HepG2 (cell line): ENCODE results near the gene ARL3. TPM values are rescaled to one million over a fixed set of nuclear protein-coding genes. Genes with fewer than 3 reads are reported as not detected.

ENCODE experiments used
- ATAC-seq: fragments of 200-7000 bp; cut with Tn5 transposase; 3 replicates; pipeline ENCODE4 v1.9.1; 2020; ENCODE audit warnings: mild to moderate bottlenecking, moderate library complexity
- BruUV-seq: library from RNA; stranded (reverse); fragments of 400-500 nt; replicated peaks from 2 replicates; lab custom pipeline; 2021; lab: Mats Ljungman, UMichigan
- CTCF ChIA-PET: fragments of 300-600 bp; formaldehyde crosslinking; extraction: SDS; loops from one replicate; lab custom pipeline; 2021; ENCODE audit warnings: low total read pairs, inconsistent platforms, low intra/inter-chr PET ratio; lab: Yijun Ruan, JAX
- POLR2A ChIA-PET: fragments of 350-600 bp; sonication (Branson Sonifier 250); formaldehyde crosslinking; loops from one replicate; lab custom pipeline; 2020; ENCODE audit warnings: antibody characterized with exemption, inconsistent platforms; lab: Yijun Ruan, JAX
- DNase-seq: peaks from one replicate; pipeline ENCODE4 v3.0.0-alpha.2; 2015; ENCODE audit warnings: low spot score
- FAIRE-seq: peaks from 3 replicates; lab custom pipeline; 2011; peaks lifted over from hg19 to GRCh38; lab: Jason Lieb, UNC
- H2AFZ ChIP-seq: one replicate; pipeline ENCODE4 v1.6.1; 2011; ENCODE audit warnings: low read length, inconsistent platforms
- H3K27ac ChIP-seq: fragments of 300-600 bp; 3 replicates; pipeline ENCODE4 v1.8.0; 2011; ENCODE audit warnings: mixed run types, mild to moderate bottlenecking, mixed read lengths, low read length, inconsistent platforms; ENCODE audit not compliant: insufficient read depth; ENCODE audit errors: extremely low read length
- H3K27me3 ChIP-seq, 2 experiments: fragments of 200-600 bp in 1 of 2; 2 replicates in 1 of 2; 3 replicates in 1 of 2; pipeline versions ENCODE4 v1.6.0 to v1.8.0; 2011; ENCODE audit warnings: low read length in 2 of 2, mild to moderate bottlenecking in 2 of 2, moderate library complexity in 2 of 2, inconsistent platforms in 1 of 2; ENCODE audit not compliant: insufficient read depth in 2 of 2, control insufficient read depth in 1 of 2
- H3K36me3 ChIP-seq, 2 experiments: fragments of 200-600 bp in 1 of 2; replicated peaks in 1 of 2; 2 replicates in 1 of 2; 3 replicates in 1 of 2; pipeline versions ENCODE4 v1.5.1 to v1.8.0; 2011; ENCODE audit warnings: low read length in 2 of 2, inconsistent platforms in 1 of 2; ENCODE audit not compliant: insufficient read depth in 2 of 2, control insufficient read depth in 1 of 2
- H3K4me1 ChIP-seq: 2 replicates; pipeline ENCODE4 v1.5.1; 2012; ENCODE audit warnings: low read length, inconsistent platforms; ENCODE audit not compliant: insufficient read depth
- H3K4me2 ChIP-seq: 2 replicates; pipeline ENCODE4 v1.6.0; 2011; ENCODE audit warnings: low read depth, low read length, inconsistent platforms
- H3K4me3 ChIP-seq, 3 experiments: fragments of 200-600 bp in 1 of 3; sonication (generic), shearing (Covaris generic) in 1 of 3; replicated peaks in 1 of 3; 2 replicates each; pipeline ENCODE4 v1.5.1; 2011 to 2016; ENCODE audit warnings: low read length in 3 of 3, inconsistent platforms in 2 of 3, low read depth in 2 of 3, mild to moderate bottlenecking in 2 of 3, control low read depth in 1 of 3, mixed read lengths in 1 of 3; ENCODE audit not compliant: insufficient read depth in 1 of 3
- H3K79me2 ChIP-seq: one replicate; pipeline ENCODE4 v1.6.1; 2011; ENCODE audit warnings: low read length, inconsistent platforms; ENCODE audit not compliant: insufficient read depth
- H3K9ac ChIP-seq: 2 replicates; pipeline ENCODE4 v1.6.0; 2011; ENCODE audit warnings: mild to moderate bottlenecking, low read depth, low read length, inconsistent platforms; ENCODE audit not compliant: insufficient read depth
- H3K9me3 ChIP-seq: 2 replicates; pipeline ENCODE4 v1.5.1; 2012; ENCODE audit warnings: mild to moderate bottlenecking, low read length
- H4K20me1 ChIP-seq: 2 replicates; pipeline ENCODE4 v1.6.0; 2011; ENCODE audit warnings: inconsistent platforms, mild to moderate bottlenecking, low read length, moderate library complexity; ENCODE audit not compliant: insufficient read depth
- CBX2 ChIP-seq, 2 experiments: fragments of 200-600 bp in 1 of 2; sonication (generic); formaldehyde crosslinking in 1 of 2; IDR thresholded peaks; 2 replicates each; pipeline versions ENCODE4 v1.7.0 to v1.8.1; 2018 to 2022; ENCODE audit warnings: low read depth in 2 of 2, low read length in 1 of 2, mild to moderate bottlenecking in 1 of 2, missing genetic modification reagents in 1 of 2
- JUND ChIP-seq: sonication (generic); formaldehyde crosslinking; IDR thresholded peaks from 2 replicates; pipeline ENCODE4 v1.8.0; 2022; ENCODE audit warnings: mild to moderate bottlenecking, missing genetic modification reagents
- MYC ChIP-seq: sonication (generic); formaldehyde crosslinking; IDR thresholded peaks from 2 replicates; pipeline ENCODE4 v1.9.0; 2021; ENCODE audit warnings: missing genetic modification reagents, borderline replicate concordance
- NONO ChIP-seq, 2 experiments: fragments of 450-650 bp in 1 of 2; sonication (generic) in 1 of 2; formaldehyde crosslinking in 1 of 2; IDR thresholded peaks in 1 of 2; conservative IDR thresholded peaks in 1 of 2; 2 replicates each; pipeline versions ENCODE4 v1.6.1 to v1.8.0; 2017 to 2022; ENCODE audit warnings: mild to moderate bottlenecking in 1 of 2, missing genetic modification reagents in 1 of 2, moderate library complexity in 1 of 2
- POLR2AphosphoS5 ChIP-seq: IDR thresholded peaks from 2 replicates; pipeline ENCODE4 v1.6.1; 2012; ENCODE audit warnings: low read depth, low read length
- TMF1 ChIP-seq: sonication (generic); formaldehyde crosslinking; IDR thresholded peaks from 2 replicates; pipeline ENCODE4 v1.8.1; 2022; ENCODE audit warnings: low read depth, missing genetic modification reagents
- ZNF10 ChIP-seq: sonication (generic); formaldehyde crosslinking; IDR thresholded peaks from 2 replicates; pipeline ENCODE4 v1.4.0; 2020; ENCODE audit warnings: mild to moderate bottlenecking, low read depth, missing genetic modification reagents, borderline replicate concordance
- WGBS: methylation state at CpG from one replicate; pipeline ENCODE4 v1.1.6; 2017; ENCODE audit warnings: low lambda C conversion rate; 5-methylcytosine and 5-hydroxymethylcytosine counted together
- in situ Hi-C: cut with HindIII; loops from 2 replicates; pipeline ENCODE4 v1.10.0; 2017; ENCODE audit warnings: low pct_unique_long_range_greater_than_20kb; ENCODE audit not compliant: extremely low pct_ligation_motif_present
- intact Hi-C: fragments of 100-400 bp; cut with micrococcal nuclease; formaldehyde crosslinking; loops from one replicate; pipeline ENCODE4 v1.10.0; 2022; ENCODE audit not compliant: unreplicated experiment
- polyA plus RNA-seq, 8 experiments: library from polyadenylated mRNA; depleted of rRNA in 3 of 8; stranded (reverse) in 7 of 8; unstranded in 1 of 8; fragments of >200 nt; fragmentation: Illumina TruSeq in 4 of 8; extraction: Trizol in 4 of 8; gene quantifications; 2 replicates each; pipeline versions ENCODE4 v1.2.1 to v1.2.3, GENCODE V29; 2011 to 2016; ENCODE audit warnings: low read depth in 4 of 8, missing spikeins in 1 of 8, mixed read lengths in 1 of 8; ENCODE audit not compliant: insufficient read depth in 1 of 8
- total RNA-seq, 5 experiments: library from RNA; depleted of rRNA; stranded (reverse); fragments of >200 nt; fragmentation: Illumina TruSeq; extraction: Trizol; gene quantifications; 2 replicates each; pipeline ENCODE4 v1.2.3, GENCODE V29; 2016; ENCODE audit warnings: low read depth in 1 of 5
- TF ChIP-seq, protein P1 (sequence below): IDR thresholded peaks from 2 replicates; pipeline ENCODE4 v1.4.0; 2020; ENCODE audit warnings: mild to moderate bottlenecking, missing genetic modification reagents
- TF ChIP-seq, protein P2 (sequence below): sonication (generic); formaldehyde crosslinking; conservative IDR thresholded peaks from 2 replicates; pipeline ENCODE4 v1.4.0; 2020; ENCODE audit warnings: missing genetic modification reagents
- TF ChIP-seq, protein P3 (sequence below): sonication (generic); formaldehyde crosslinking; IDR thresholded peaks from 2 replicates; pipeline ENCODE4 v1.5.0; 2020; ENCODE audit warnings: mild to moderate bottlenecking, missing genetic modification reagents
- TF ChIP-seq, protein P4 (sequence below): sonication (generic); IDR thresholded peaks from 2 replicates; pipeline ENCODE4 v1.6.1; 2016; ENCODE audit warnings: low read depth, borderline replicate concordance

ARL3 gene
- total and polyA plus RNA-seq, 2 of the 13 experiments (the other 11 are each of a cell fraction or from before 2014, with no cell fraction given): 5.2 to 6.6 TPM

DNA sequence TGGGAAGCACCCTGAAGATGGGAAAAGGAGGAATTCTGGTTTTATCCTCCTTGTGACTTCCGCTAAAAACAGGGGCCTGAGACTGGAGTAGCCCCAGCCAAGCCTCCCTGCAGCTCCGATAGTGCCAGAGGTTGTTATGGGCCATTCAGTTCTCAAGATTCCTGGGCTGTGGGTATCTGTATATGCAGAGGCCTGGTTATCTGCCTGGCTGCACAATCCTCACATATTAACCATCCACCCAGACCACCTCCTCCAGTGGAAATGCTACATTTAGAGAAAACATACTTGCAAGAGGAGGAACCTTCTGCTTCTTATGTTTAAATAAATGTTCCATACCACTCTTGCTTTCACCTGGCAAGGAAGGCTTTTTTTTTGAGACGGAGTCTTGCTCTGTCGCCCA lies 34.6 kb downstream of the ARL3 start:
- in situ Hi-C loops: loop anchor here (5.0 kb wide), 1 partner anchor 33 kb away; the partner anchor contains the start of genes ARL3 and SFXN2
- Histone ChIP-seq H3K4me3 (no peak overlapping the region), H3K36me3 (no peaks in the 10 kb centered on the region), H3K27ac (no peak overlapping the region), H3K4me1 (peaks cover 49% of the 10 kb centered on the region), H3K4me2 (no peak overlapping the region), H3K9me3 (no peaks in the 10 kb centered on the region), H4K20me1 (no peaks in the 10 kb centered on the region), H3K9ac (no peak overlapping the region), H3K27me3 (no peaks in the 10 kb centered on the region), H3K79me2 (no peaks in the 10 kb centered on the region), H2AFZ (no peak overlapping the region)
- FAIRE-seq: no peak
- intact Hi-C loops: loop anchor here (2.0 to 5.0 kb wide), 2 partner anchors 33 to 177 kb away; partner anchors contain the start of genes ACTR1A and SUFU
- 95% methylated on average over 4 of the region's 4 CpGs for WGBS
- BruUV-seq: no TSS peak
- no peak for TF ChIP-seq ZNF10 (CRISPR knock-in tag)
- TF ChIP-seq, protein P1, sequence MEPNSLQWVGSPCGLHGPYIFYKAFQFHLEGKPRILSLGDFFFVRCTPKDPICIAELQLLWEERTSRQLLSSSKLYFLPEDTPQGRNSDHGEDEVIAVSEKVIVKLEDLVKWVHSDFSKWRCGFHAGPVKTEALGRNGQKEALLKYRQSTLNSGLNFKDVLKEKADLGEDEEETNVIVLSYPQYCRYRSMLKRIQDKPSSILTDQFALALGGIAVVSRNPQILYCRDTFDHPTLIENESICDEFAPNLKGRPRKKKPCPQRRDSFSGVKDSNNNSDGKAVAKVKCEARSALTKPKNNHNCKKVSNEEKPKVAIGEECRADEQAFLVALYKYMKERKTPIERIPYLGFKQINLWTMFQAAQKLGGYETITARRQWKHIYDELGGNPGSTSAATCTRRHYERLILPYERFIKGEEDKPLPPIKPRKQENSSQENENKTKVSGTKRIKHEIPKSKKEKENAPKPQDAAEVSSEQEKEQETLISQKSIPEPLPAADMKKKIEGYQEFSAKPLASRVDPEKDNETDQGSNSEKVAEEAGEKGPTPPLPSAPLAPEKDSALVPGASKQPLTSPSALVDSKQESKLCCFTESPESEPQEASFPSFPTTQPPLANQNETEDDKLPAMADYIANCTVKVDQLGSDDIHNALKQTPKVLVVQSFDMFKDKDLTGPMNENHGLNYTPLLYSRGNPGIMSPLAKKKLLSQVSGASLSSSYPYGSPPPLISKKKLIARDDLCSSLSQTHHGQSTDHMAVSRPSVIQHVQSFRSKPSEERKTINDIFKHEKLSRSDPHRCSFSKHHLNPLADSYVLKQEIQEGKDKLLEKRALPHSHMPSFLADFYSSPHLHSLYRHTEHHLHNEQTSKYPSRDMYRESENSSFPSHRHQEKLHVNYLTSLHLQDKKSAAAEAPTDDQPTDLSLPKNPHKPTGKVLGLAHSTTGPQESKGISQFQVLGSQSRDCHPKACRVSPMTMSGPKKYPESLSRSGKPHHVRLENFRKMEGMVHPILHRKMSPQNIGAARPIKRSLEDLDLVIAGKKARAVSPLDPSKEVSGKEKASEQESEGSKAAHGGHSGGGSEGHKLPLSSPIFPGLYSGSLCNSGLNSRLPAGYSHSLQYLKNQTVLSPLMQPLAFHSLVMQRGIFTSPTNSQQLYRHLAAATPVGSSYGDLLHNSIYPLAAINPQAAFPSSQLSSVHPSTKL (CRISPR knock-in tag): no peak
- no peak for TF ChIP-seq NONO (IDR thresholded peaks at IDR 0.05)
- TF ChIP-seq NONO (CRISPR knock-in tag; conservative IDR thresholded peaks at IDR 0.05): no peak
- TF ChIP-seq, protein P2, sequence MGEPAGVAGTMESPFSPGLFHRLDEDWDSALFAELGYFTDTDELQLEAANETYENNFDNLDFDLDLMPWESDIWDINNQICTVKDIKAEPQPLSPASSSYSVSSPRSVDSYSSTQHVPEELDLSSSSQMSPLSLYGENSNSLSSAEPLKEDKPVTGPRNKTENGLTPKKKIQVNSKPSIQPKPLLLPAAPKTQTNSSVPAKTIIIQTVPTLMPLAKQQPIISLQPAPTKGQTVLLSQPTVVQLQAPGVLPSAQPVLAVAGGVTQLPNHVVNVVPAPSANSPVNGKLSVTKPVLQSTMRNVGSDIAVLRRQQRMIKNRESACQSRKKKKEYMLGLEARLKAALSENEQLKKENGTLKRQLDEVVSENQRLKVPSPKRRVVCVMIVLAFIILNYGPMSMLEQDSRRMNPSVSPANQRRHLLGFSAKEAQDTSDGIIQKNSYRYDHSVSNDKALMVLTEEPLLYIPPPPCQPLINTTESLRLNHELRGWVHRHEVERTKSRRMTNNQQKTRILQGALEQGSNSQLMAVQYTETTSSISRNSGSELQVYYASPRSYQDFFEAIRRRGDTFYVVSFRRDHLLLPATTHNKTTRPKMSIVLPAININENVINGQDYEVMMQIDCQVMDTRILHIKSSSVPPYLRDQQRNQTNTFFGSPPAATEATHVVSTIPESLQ (CRISPR knock-in tag): no peak
- no peak for TF ChIP-seq CBX2 (IDR thresholded peaks at IDR 0.05; ENCODE audit: low read depth, low read length)
- no peak for TF ChIP-seq CBX2 (CRISPR knock-in tag; IDR thresholded peaks at IDR 0.05; ENCODE audit: low read depth)
- TF ChIP-seq, protein P3, sequence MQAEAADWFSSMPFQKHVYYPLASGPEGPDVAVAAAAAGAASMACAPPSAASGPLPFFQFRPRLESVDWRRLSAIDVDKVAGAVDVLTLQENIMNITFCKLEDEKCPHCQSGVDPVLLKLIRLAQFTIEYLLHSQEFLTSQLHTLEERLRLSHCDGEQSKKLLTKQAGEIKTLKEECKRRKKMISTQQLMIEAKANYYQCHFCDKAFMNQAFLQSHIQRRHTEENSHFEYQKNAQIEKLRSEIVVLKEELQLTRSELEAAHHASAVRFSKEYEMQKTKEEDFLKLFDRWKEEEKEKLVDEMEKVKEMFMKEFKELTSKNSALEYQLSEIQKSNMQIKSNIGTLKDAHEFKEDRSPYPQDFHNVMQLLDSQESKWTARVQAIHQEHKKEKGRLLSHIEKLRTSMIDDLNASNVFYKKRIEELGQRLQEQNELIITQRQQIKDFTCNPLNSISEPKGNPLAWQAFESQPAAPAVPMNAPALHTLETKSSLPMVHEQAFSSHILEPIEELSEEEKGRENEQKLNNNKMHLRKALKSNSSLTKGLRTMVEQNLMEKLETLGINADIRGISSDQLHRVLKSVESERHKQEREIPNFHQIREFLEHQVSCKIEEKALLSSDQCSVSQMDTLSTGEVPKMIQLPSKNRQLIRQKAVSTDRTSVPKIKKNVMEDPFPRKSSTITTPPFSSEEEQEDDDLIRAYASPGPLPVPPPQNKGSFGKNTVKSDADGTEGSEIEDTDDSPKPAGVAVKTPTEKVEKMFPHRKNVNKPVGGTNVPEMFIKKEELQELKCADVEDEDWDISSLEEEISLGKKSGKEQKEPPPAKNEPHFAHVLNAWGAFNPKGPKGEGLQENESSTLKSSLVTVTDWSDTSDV (CRISPR knock-in tag): no peak
- no peak for TF ChIP-seq TMF1 (CRISPR knock-in tag)
- TF ChIP-seq MYC (CRISPR knock-in tag): no peak
- TF ChIP-seq POLR2AphosphoS5: no peak
- TF ChIP-seq JUND (CRISPR knock-in tag): no peak
- TF ChIP-seq, protein P4, sequence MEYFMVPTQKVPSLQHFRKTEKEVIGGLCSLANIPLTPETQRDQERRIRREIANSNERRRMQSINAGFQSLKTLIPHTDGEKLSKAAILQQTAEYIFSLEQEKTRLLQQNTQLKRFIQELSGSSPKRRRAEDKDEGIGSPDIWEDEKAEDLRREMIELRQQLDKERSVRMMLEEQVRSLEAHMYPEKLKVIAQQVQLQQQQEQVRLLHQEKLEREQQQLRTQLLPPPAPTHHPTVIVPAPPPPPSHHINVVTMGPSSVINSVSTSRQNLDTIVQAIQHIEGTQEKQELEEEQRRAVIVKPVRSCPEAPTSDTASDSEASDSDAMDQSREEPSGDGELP: no peak
- POLR2A ChIA-PET: interaction anchor here (1.1 to 2.4 kb wide), 5 partner anchors 10 to 528 kb away, joined by 3 to 16 read pairs (median 5); partner anchors contain the start of genes ARL3, NOLC1 and SFXN2
- no peak for DNase-seq
- CTCF ChIA-PET: interaction anchor here (1.6 kb wide), 1 partner anchor 50 kb away, joined by 5 read pairs; no protein-coding TSS in a partner anchor
- no peak for ATAC-seq
